Keratinocyte (primary cell): Measurements from ENCODE around the gene LDHB. TPM values are rescaled to one million over a fixed set of nuclear protein-coding genes. Genes with fewer than 3 reads are reported as not detected.

Source experiments
- DNase-seq: peaks from one replicate; pipeline ENCODE4 v3.0.0-alpha.2; 2011; ENCODE audit warnings: low read depth, missing footprints, low spot score
- FAIRE-seq: peaks from 2 replicates; lab custom pipeline; 2011; peaks lifted over from hg19 to GRCh38; lab: Jason Lieb, UNC
- H2AFZ ChIP-seq: 2 replicates; pipeline ENCODE4 v1.6.0; 2012; ENCODE audit warnings: low read length, control low read depth, inconsistent platforms; ENCODE audit not compliant: control insufficient read depth
- H3K27ac ChIP-seq: 2 replicates; pipeline ENCODE4 v1.5.1; 2011; ENCODE audit warnings: low read length; ENCODE audit not compliant: control insufficient read depth, insufficient read depth
- H3K27me3 ChIP-seq: 3 replicates; pipeline ENCODE4 v1.6.0; 2011; ENCODE audit warnings: low read length; ENCODE audit not compliant: control insufficient read depth, insufficient read depth; ENCODE audit errors: extremely low read depth
- H3K36me3 ChIP-seq, 2 experiments: 2 replicates in 1 of 2; 3 replicates in 1 of 2; pipeline ENCODE4 v1.5.1; 2011; ENCODE audit warnings: low read length in 2 of 2, mild to moderate bottlenecking in 1 of 2; ENCODE audit not compliant: control insufficient read depth in 2 of 2, insufficient read depth in 2 of 2; ENCODE audit errors: extremely low read depth in 1 of 2
- H3K4me1 ChIP-seq: 3 replicates; pipeline ENCODE4 v1.5.1; 2011; ENCODE audit warnings: low read length; ENCODE audit not compliant: control insufficient read depth, insufficient read depth; ENCODE audit errors: extremely low read depth
- H3K4me2 ChIP-seq: 3 replicates; pipeline ENCODE4 v1.6.0; 2011; ENCODE audit warnings: low read depth, low read length; ENCODE audit not compliant: control insufficient read depth, insufficient read depth; ENCODE audit errors: extremely low read depth
- H3K4me3 ChIP-seq, 3 experiments: fragments of 200-600 bp in 1 of 3; sonication (generic) in 1 of 3; 2 replicates in 2 of 3; 3 replicates in 1 of 3; pipeline ENCODE4 v1.5.1; 2011 to 2016; ENCODE audit warnings: low read length in 3 of 3, mild to moderate bottlenecking in 3 of 3, control low read depth in 2 of 3, inconsistent platforms in 1 of 3, low read depth in 1 of 3, mixed read lengths in 1 of 3, mixed run types in 1 of 3, moderate library complexity in 1 of 3; ENCODE audit not compliant: control insufficient read depth in 2 of 3, insufficient read depth in 2 of 3; ENCODE audit errors: extremely low read depth in 1 of 3
- H3K79me2 ChIP-seq: 2 replicates; pipeline ENCODE4 v1.6.0; 2012; ENCODE audit warnings: low read length; ENCODE audit not compliant: control insufficient read depth, insufficient read depth
- H3K9ac ChIP-seq: 3 replicates; pipeline ENCODE4 v1.6.0; 2011; ENCODE audit warnings: low read length; ENCODE audit not compliant: control insufficient read depth, insufficient read depth; ENCODE audit errors: extremely low read depth
- H3K9me1 ChIP-seq: 3 replicates; pipeline ENCODE4 v1.6.0; 2011; ENCODE audit warnings: low read length; ENCODE audit not compliant: control insufficient read depth, insufficient read depth; ENCODE audit errors: extremely low read depth
- H3K9me3 ChIP-seq: 2 replicates; pipeline ENCODE4 v1.5.1; 2012; ENCODE audit warnings: low read depth, low read length; ENCODE audit not compliant: control insufficient read depth
- H4K20me1 ChIP-seq: 3 replicates; pipeline ENCODE4 v1.6.0; 2011; ENCODE audit warnings: low read length; ENCODE audit not compliant: control insufficient read depth, insufficient read depth; ENCODE audit errors: extremely low read depth
- CTCF ChIP-seq, 3 experiments: IDR thresholded peaks in 1 of 3; conservative IDR thresholded peaks in 1 of 3; optimal IDR thresholded peaks in 1 of 3; 2 replicates in 2 of 3; 3 replicates in 1 of 3; pipeline versions ENCODE3 to v1.5.1; 2011; ENCODE audit warnings: low read length in 3 of 3, mild to moderate bottlenecking in 3 of 3, moderate library complexity in 2 of 3, control low read depth in 1 of 3, inconsistent platforms in 1 of 3; ENCODE audit not compliant: insufficient read depth in 2 of 3; ENCODE audit errors: extremely low read depth in 1 of 3
- EZH2 ChIP-seq: IDR thresholded peaks from one replicate; pipeline ENCODE4 v1.6.1; 2012; ENCODE audit warnings: inconsistent platforms, mild to moderate bottlenecking, low read length, moderate library complexity
- dilution Hi-C: fragments of 300-500 bp; cut with MboI; formaldehyde crosslinking; loops from one replicate; pipeline ENCODE4 v1.7.0; 2020; ENCODE audit warnings: low sequenced_read_pairs; ENCODE audit not compliant: extremely low pct_ligation_motif_present
- polyA plus RNA-seq, 5 experiments: library from polyadenylated mRNA; depleted of rRNA in 3 of 5; stranded (reverse) in 3 of 5; stranded (forward) in 1 of 5; unstranded in 1 of 5; fragments of >200 nt; gene quantifications; 1 replicate in 1 of 5; 2 replicates in 3 of 5; 3 replicates in 1 of 5; pipeline versions ENCODE4 v1.2.1 to v1.2.3, GENCODE V29; 2011 to 2012; ENCODE audit warnings: missing spikeins in 2 of 5, low read depth in 1 of 5, low replicate concordance in 1 of 5

Gene LDHB
- polyA plus RNA-seq, 1 donor (not counting 4 experiments of a cell fraction or from before 2014, with no cell fraction given): 1,063 TPM

DNA sequence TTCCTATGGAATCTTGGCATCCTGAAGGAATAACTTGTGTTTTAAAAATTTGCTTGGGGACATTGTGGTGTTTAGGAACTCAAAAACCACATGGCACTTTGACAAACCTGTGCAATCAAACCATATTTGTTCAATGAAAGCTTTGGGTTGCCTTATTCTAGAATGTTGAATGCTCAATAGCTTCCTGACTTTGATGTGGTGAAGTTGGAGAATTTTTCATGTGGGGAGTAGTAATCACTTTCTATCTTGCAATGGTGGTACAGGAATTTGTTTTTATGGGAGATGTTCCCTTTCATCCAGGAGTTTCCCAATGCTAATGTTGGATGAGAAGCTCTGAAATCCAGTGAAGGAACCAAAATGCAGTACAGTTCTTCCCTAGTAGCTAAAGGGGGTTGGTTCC, 42.2 kb upstream of the LDHB start:
- no peak for FAIRE-seq
- DNase-seq: no peak
- H3K4me1 ChIP-seq: no peaks in the 10 kb centered on the region
- H3K27me3 ChIP-seq: no peaks in the 10 kb centered on the region
- no peak for TF ChIP-seq EZH2
- TF ChIP-seq CTCF (optimal IDR thresholded peaks at IDR 0.05 in 1 of 3, IDR thresholded peaks at IDR 0.05 in 1 of 3, conservative IDR thresholded peaks at IDR 0.05 in 1 of 3; ENCODE audit: extremely low read depth in 1 of 3, insufficient read depth in 2 of 3, low read length in 3 of 3): no peak
- no peaks in the 10 kb centered on the region for H4K20me1 ChIP-seq
- H3K36me3 ChIP-seq: no peaks in the 10 kb centered on the region
- H3K4me3 ChIP-seq: no peak overlapping the region
- no peak overlapping the region for H3K27ac ChIP-seq
- H3K79me2 ChIP-seq: no peaks in the 10 kb centered on the region
- H3K9me3 ChIP-seq: no peaks in the 10 kb centered on the region
- H3K9me1 ChIP-seq: no peaks in the 10 kb centered on the region
- no peak overlapping the region for H3K4me2 ChIP-seq
- dilution Hi-C loops: loop anchor here (25.0 kb wide), 1 partner anchor 312 kb away; no protein-coding TSS in a partner anchor
- H3K9ac ChIP-seq: no peak overlapping the region
- H2AFZ ChIP-seq: no peak overlapping the region

- H3K4me1 ChIP-seq: no peaks in the 10 kb centered on the region
- H3K4me2 ChIP-seq: no peak overlapping the region
- H3K9ac ChIP-seq: no peak overlapping the region
- no peaks in the 10 kb centered on the region for H3K79me2 ChIP-seq
- H3K9me3 ChIP-seq: no peaks in the 10 kb centered on the region
- dilution Hi-C loops: loop anchor here (25.0 kb wide), 1 partner anchor 314 kb away; no protein-coding TSS in a partner anchor
- H3K9me1 ChIP-seq: no peaks in the 10 kb centered on the region
- no peaks in the 10 kb centered on the region for H3K27me3 ChIP-seq
- H4K20me1 ChIP-seq: no peaks in the 10 kb centered on the region
- H2AFZ ChIP-seq: no peak overlapping the region
- no peak for DNase-seq
- no peak for FAIRE-seq
- no peak overlapping the region for H3K27ac ChIP-seq
- H3K4me3 ChIP-seq: no peak overlapping the region
- TF ChIP-seq EZH2: no peak
- peak in 2 of 3 experiments; percentile 15 to 36 for TF ChIP-seq CTCF (optimal IDR thresholded peaks at IDR 0.05 in 1 of 3, IDR thresholded peaks at IDR 0.05 in 1 of 3, conservative IDR thresholded peaks at IDR 0.05 in 1 of 3; ENCODE audit: extremely low read depth in 1 of 3, insufficient read depth in 2 of 3, low read length in 3 of 3)
- no peaks in the 10 kb centered on the region for H3K36me3 ChIP-seq
These were observed 40.4 kb upstream of the LDHB start for GRCh38 chr12:21697904-21698630.
